HepG2 (cell line): ENCODE data around the gene CUEDC2. TPM values are rescaled to one million over a fixed set of nuclear protein-coding genes. Genes with fewer than 3 reads are reported as not detected.

Source experiments
- GMEB1 ChIP-seq: sonication (generic); formaldehyde crosslinking; IDR thresholded peaks from 2 replicates; pipeline ENCODE4 v1.5.1; 2020; ENCODE audit warnings: missing genetic modification reagents, mild to moderate bottlenecking, borderline replicate concordance
- HMGXB3 ChIP-seq: sonication (generic); formaldehyde crosslinking; IDR thresholded peaks from 2 replicates; pipeline ENCODE4 v1.4.0; 2020; ENCODE audit warnings: missing genetic modification reagents, borderline replicate concordance
- KAT8 ChIP-seq: IDR thresholded peaks from 2 replicates; pipeline ENCODE4 v1.6.1; 2016; ENCODE audit warnings: missing genetic modification reagents, missing compliant biosample characterization
- MLLT10 ChIP-seq: sonication (generic); formaldehyde crosslinking; IDR thresholded peaks from 2 replicates; pipeline ENCODE4 v1.4.0; 2020; ENCODE audit warnings: missing genetic modification reagents
- MXD4 ChIP-seq: IDR thresholded peaks from 2 replicates; pipeline ENCODE4 v1.6.1; 2016; ENCODE audit warnings: mild to moderate bottlenecking, missing biosample characterization, missing genetic modification reagents
- PCBP1 ChIP-seq: fragments of 200-400 bp; formaldehyde crosslinking; IDR thresholded peaks from 2 replicates; pipeline ENCODE4 v1.6.1; 2017; ENCODE audit warnings: mild to moderate bottlenecking, low read depth, low read length, borderline replicate concordance
- ZNF333 ChIP-seq: sonication (generic); formaldehyde crosslinking; IDR thresholded peaks from 2 replicates; pipeline ENCODE4 v1.4.0; 2020; ENCODE audit warnings: mild to moderate bottlenecking, missing genetic modification reagents, borderline replicate concordance
- ZNF34 ChIP-seq: sonication (generic); formaldehyde crosslinking; IDR thresholded peaks from 2 replicates; pipeline ENCODE4 v1.4.0; 2020; ENCODE audit warnings: mild to moderate bottlenecking, missing genetic modification reagents, borderline replicate concordance
- ZNF615 ChIP-seq: sonication (generic); formaldehyde crosslinking; IDR thresholded peaks from 2 replicates; pipeline ENCODE4 v1.5.0; 2020; ENCODE audit warnings: mild to moderate bottlenecking, missing genetic modification reagents, borderline replicate concordance
- ZNF770 ChIP-seq: sonication (generic); formaldehyde crosslinking; IDR thresholded peaks from 2 replicates; pipeline ENCODE4 v1.5.0; 2020; ENCODE audit warnings: mild to moderate bottlenecking, missing genetic modification reagents
- ZNF784 ChIP-seq: sonication (generic); formaldehyde crosslinking; IDR thresholded peaks from 2 replicates; pipeline ENCODE4 v1.5.1; 2020; ENCODE audit warnings: missing genetic modification reagents, mild to moderate bottlenecking, borderline replicate concordance
- polyA plus RNA-seq, 8 experiments: library from polyadenylated mRNA; depleted of rRNA in 3 of 8; stranded (reverse) in 7 of 8; unstranded in 1 of 8; fragments of >200 nt; fragmentation: Illumina TruSeq in 4 of 8; extraction: Trizol in 4 of 8; gene quantifications; 2 replicates each; pipeline versions ENCODE4 v1.2.1 to v1.2.3, GENCODE V29; 2011 to 2016; ENCODE audit warnings: low read depth in 4 of 8, missing spikeins in 1 of 8, mixed read lengths in 1 of 8; ENCODE audit not compliant: insufficient read depth in 1 of 8
- total RNA-seq, 5 experiments: library from RNA; depleted of rRNA; stranded (reverse); fragments of >200 nt; fragmentation: Illumina TruSeq; extraction: Trizol; gene quantifications; 2 replicates each; pipeline ENCODE4 v1.2.3, GENCODE V29; 2016; ENCODE audit warnings: low read depth in 1 of 5
- TF ChIP-seq, protein P1 (sequence below): sonication (generic); formaldehyde crosslinking; IDR thresholded peaks from 2 replicates; pipeline ENCODE4 v1.8.0; 2022; ENCODE audit warnings: missing genetic modification reagents, mild to moderate bottlenecking, borderline replicate concordance
- TF ChIP-seq, protein P2 (sequence below): sonication (generic); formaldehyde crosslinking; IDR thresholded peaks from 2 replicates; pipeline ENCODE4 v1.8.0; 2022; ENCODE audit warnings: mild to moderate bottlenecking, missing genetic modification reagents, moderate library complexity

Gene CUEDC2
- total and polyA plus RNA-seq, 2 of the 13 experiments (the other 11 are each of a cell fraction or from before 2014, with no cell fraction given): 13.1 to 18.4 TPM

- TF ChIP-seq ZNF615: no peak
- no peak for TF ChIP-seq MLLT10 (CRISPR knock-in tag)
- TF ChIP-seq GMEB1 (CRISPR knock-in tag): peak; percentile 92
- TF ChIP-seq, protein P1, sequence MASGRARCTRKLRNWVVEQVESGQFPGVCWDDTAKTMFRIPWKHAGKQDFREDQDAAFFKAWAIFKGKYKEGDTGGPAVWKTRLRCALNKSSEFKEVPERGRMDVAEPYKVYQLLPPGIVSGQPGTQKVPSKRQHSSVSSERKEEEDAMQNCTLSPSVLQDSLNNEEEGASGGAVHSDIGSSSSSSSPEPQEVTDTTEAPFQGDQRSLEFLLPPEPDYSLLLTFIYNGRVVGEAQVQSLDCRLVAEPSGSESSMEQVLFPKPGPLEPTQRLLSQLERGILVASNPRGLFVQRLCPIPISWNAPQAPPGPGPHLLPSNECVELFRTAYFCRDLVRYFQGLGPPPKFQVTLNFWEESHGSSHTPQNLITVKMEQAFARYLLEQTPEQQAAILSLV (CRISPR knock-in tag): no peak
- TF ChIP-seq MXD4 (CRISPR knock-in tag): peak; percentile 64
- TF ChIP-seq HMGXB3 (CRISPR knock-in tag): peak; percentile 79
- TF ChIP-seq KAT8 (CRISPR knock-in tag): peak; percentile 87
- no peak for TF ChIP-seq ZNF333 (CRISPR knock-in tag)
- TF ChIP-seq, protein P2, sequence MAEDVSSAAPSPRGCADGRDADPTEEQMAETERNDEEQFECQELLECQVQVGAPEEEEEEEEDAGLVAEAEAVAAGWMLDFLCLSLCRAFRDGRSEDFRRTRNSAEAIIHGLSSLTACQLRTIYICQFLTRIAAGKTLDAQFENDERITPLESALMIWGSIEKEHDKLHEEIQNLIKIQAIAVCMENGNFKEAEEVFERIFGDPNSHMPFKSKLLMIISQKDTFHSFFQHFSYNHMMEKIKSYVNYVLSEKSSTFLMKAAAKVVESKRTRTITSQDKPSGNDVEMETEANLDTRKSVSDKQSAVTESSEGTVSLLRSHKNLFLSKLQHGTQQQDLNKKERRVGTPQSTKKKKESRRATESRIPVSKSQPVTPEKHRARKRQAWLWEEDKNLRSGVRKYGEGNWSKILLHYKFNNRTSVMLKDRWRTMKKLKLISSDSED (CRISPR knock-in tag): no peak
- no peak for TF ChIP-seq ZNF34 (CRISPR knock-in tag)
- TF ChIP-seq ZNF784 (CRISPR knock-in tag): 0 out of 2 replicates have a peak, but pooled peaks have one; percentile 43
- no peak for TF ChIP-seq PCBP1
- TF ChIP-seq ZNF770 (CRISPR knock-in tag): no peak
Observed at GRCh38 chr10:102461187-102462054, 29.0 kb upstream of the CUEDC2 start (continued).
